ENCODE results near the gene PTPN23. TPM values are rescaled to one million over a fixed set of nuclear protein-coding genes. Genes with fewer than 3 reads are reported as not detected.

The PTPN23 gene
- total RNA-seq, 1 donor from 2014 or later = 30.2 TPM

- Histone ChIP-seq H3K36me3 (peaks cover 0 to 40% of the 10 kb centered on the region in 2 donors), H3K27ac (no peak overlapping the region), H3K4me3 (no peak overlapping the region), H3K27me3 (no peaks in the 10 kb centered on the region), H3K4me1 (peaks cover 17% of the 10 kb centered on the region), H3K9me3 (no peaks in the 10 kb centered on the region)
- no peak for TF ChIP-seq POLR2AphosphoS5 (IDR thresholded peaks at IDR 0.05; ENCODE audit: insufficient read depth in 1 of 2, low read depth in 1 of 2)
- no peak for TF ChIP-seq CTCF (IDR thresholded peaks at IDR 0.05)
- no peak for TF ChIP-seq POLR2A (IDR thresholded peaks at IDR 0.05)
- no peak for DNase-seq (ENCODE audit: extremely low spot score in 2 of 2)
- intact Hi-C loops (cut with DNase I) = loop anchor here (5.0 kb wide), 1 partner anchor 54 kb away; the partner anchor contains the start of gene SCAP
Measured at GRCh38 chr3:47423548-47424145, 42.8 kb downstream of the PTPN23 start.

GRCh38 chr3:47424434-47425382 is 43.9 kb downstream of the PTPN23 start:
- Histone ChIP-seq H3K9me3 (no peaks in the 10 kb centered on the region), H3K27me3 (no peaks in the 10 kb centered on the region), H3K27ac (no peak overlapping the region), H3K4me3 (no peak overlapping the region), H3K36me3 (peaks cover 0 to 29% of the 10 kb centered on the region in 2 donors), H3K4me1 (peaks cover 17% of the 10 kb centered on the region)
- intact Hi-C loops (cut with DNase I) = loop anchor here (5.0 kb wide), 1 partner anchor 53 kb away; the partner anchor contains the start of gene SCAP
- no peak for TF ChIP-seq CTCF (IDR thresholded peaks at IDR 0.05)
- TF ChIP-seq POLR2AphosphoS5 (IDR thresholded peaks at IDR 0.05; ENCODE audit: insufficient read depth in 1 of 2, low read depth in 1 of 2) = no peak
- no peak for DNase-seq (ENCODE audit: extremely low spot score in 2 of 2)

GRCh38 chr3:47425383-47425778 is 44.6 kb downstream of the PTPN23 start:
- Histone ChIP-seq H3K36me3 (peaks cover 0 to 22% of the 10 kb centered on the region in 2 donors), H3K27ac (no peak overlapping the region), H3K4me1 (peaks cover 17% of the 10 kb centered on the region), H3K9me3 (no peaks in the 10 kb centered on the region), H3K27me3 (no peaks in the 10 kb centered on the region), H3K4me3 (no peak overlapping the region)
- DNase-seq (ENCODE audit: extremely low spot score in 2 of 2) = no peak
- TF ChIP-seq POLR2AphosphoS5 (IDR thresholded peaks at IDR 0.05; ENCODE audit: insufficient read depth in 1 of 2, low read depth in 1 of 2) = no peak
- intact Hi-C loops (cut with DNase I) = no loop called here

- H3K4me1 ChIP-seq = peaks cover 15% of the 10 kb centered on the region
- H3K36me3 ChIP-seq = peaks cover 0 to 21% of the 10 kb centered on the region in 2 donors
- TF ChIP-seq CTCF (IDR thresholded peaks at IDR 0.05) = no peak
- no peak for DNase-seq (ENCODE audit: extremely low spot score in 2 of 2)
- H3K27ac ChIP-seq = no peak overlapping the region
- no peak overlapping the region for H3K4me3 ChIP-seq
- intact Hi-C loops (cut with DNase I) = no loop called here
- H3K27me3 ChIP-seq = no peaks in the 10 kb centered on the region
- no peaks in the 10 kb centered on the region for H3K9me3 ChIP-seq
Measured at GRCh38 chr3:47425959-47426358, 45.1 kb downstream of the PTPN23 start.

GRCh38 chr3:47427866-47428265 is 47.0 kb downstream of the PTPN23 start:
- Histone ChIP-seq H3K4me3 (no peak overlapping the region), H3K9me3 (no peaks in the 10 kb centered on the region), H3K27me3 (no peaks in the 10 kb centered on the region), H3K4me1 (no peaks in the 10 kb centered on the region), H3K27ac (no peak overlapping the region), H3K36me3 (peaks cover 0 to 21% of the 10 kb centered on the region in 2 donors)
- no peak for TF ChIP-seq POLR2A (IDR thresholded peaks at IDR 0.05)
- no peak for TF ChIP-seq POLR2AphosphoS5 (IDR thresholded peaks at IDR 0.05; ENCODE audit: insufficient read depth in 1 of 2, low read depth in 1 of 2)
- no peak for TF ChIP-seq CTCF (IDR thresholded peaks at IDR 0.05)
- DNase-seq (ENCODE audit: extremely low spot score in 2 of 2) = no peak
- intact Hi-C loops (cut with DNase I) = no loop called here

Data from vagina (tissue), 2 donors.